SK-MEL-5 (cell line): Measurements from ENCODE around the gene DNMT3A. TPM values are rescaled to one million over a fixed set of nuclear protein-coding genes. Genes with fewer than 3 reads are reported as not detected.

Source experiments
- DNase-seq: peaks from one replicate; pipeline ENCODE4 v3.0.0-alpha.2; 2016; ENCODE audit warnings: low read depth, low spot score
- in situ Hi-C: cut with HindIII; loops from 2 replicates; pipeline ENCODE4 v1.10.0; 2016; ENCODE audit warnings: low sequenced_read_pairs, high pct_unique_total_duplicates, low pct_unique_long_range_greater_than_20kb
- total RNA-seq: library from RNA; depleted of rRNA; stranded (reverse); fragments of >200 nt; shearing (Covaris generic); gene quantifications from 2 replicates; pipeline ENCODE4 v1.2.3, GENCODE V29; 2014

The DNMT3A gene
- total RNA-seq, 1 experiment from 2014 or later, result 11.8 TPM

DNA sequence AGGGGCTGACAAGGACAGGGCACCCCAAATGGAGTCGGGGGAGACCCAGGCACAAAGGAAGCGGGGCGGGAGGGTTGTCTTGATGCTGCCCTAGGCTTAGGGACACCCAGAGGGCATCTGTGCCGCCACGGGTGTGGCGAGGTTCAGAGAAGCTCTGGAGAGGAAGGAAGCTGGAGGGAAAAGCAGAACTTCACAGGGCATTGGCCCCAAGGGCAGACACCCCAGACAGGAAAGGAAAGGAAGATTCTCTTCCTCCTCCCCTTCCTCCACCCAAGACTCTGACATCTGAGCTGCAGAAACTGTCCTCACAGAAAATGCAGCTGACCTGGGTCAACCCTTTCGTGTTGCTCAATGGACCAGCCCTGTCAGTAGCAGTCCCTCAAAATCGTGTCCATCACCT is 25.6 kb downstream of the DNMT3A start:
- no peak for DNase-seq
- in situ Hi-C loops, result no loop called here

- DNase-seq, result no peak
- in situ Hi-C loops, result no loop called here
These were observed 26.4 kb downstream of the DNMT3A start for GRCh38 chr2:25315316-25315680.

- DNase-seq, result peak; percentile 20
- in situ Hi-C loops, result no loop called here
These were observed 27.0 kb downstream of the DNMT3A start for GRCh38 chr2:25314514-25315315.

DNA sequence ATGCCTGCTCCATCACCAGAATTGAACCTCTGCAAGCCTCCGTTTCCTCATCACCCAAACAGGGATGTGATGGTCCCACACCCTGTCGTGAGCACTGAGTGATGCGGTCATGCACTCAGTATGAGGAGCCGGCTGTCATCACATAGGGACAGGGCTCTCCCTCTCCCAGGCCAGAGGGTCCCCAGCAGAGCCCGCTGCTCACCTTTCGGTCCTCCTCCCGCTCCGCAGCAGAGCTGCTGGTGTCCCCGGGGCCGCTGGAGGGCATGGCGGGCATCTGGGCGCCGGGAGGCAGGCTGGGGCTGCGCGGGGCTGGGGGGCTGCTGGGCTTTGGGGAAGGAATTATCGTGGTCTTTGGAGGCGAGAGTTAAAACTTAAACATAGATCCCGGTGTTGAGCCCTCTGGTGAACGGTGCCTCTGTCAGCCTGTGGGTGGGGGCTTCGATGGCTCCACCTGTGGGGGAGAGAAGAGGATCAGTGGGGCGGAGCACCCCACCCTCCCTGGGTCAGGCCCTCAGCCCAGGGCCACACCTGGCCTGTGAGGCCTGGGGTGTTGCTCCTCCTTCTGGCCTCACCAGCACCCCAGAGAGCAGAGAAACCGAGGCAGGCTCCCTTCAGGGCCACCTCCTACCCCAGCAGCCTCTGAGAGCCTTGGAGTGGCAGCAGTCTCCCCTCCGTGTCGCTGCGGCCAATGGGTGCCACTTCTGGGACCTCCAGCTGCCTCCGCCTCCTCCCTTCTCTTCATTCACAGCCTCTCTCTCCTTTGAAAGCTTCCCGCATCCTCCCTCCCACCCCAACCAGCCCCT is 27.8 kb downstream of the DNMT3A start:
- in situ Hi-C loops, result no loop called here
- DNase-seq, result no peak

DNA sequence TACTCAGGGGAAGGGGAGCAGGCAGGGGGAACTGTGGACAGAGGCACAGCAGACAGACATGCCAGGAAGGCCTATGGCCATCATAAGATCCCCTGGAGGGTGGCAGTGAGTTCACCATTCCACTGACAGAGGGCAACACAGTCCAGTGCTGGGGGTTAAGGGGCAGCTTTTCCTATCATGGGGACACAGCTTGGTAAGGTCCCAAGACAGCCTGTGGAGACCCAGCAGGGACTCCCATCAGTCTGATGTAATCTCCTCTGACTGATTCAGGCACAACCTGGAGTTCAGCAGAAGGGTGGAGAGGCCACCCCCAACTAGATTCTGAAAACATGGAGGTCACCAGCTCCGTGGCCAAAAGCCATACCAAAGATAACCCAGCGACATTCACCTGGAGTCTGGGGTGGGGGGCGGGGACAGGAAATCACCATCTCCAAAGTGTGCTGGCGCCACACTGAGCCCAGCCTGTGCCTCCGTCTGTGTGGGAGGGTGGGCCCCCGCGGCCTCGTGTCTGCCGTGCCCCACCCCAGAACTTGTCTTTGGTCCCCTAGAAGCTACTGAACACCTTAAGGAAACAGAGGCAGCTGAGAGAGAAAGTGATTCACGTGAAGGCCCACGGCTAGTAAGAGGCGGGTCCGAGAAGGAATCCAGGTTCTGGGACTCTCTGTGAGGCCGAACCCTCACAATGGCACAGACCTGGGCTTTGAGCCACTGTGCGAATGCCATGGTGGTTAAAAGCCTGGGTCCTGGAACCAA is 28.6 kb downstream of the DNMT3A start:
- in situ Hi-C loops, result no loop called here
- DNase-seq, result no peak

DNA sequence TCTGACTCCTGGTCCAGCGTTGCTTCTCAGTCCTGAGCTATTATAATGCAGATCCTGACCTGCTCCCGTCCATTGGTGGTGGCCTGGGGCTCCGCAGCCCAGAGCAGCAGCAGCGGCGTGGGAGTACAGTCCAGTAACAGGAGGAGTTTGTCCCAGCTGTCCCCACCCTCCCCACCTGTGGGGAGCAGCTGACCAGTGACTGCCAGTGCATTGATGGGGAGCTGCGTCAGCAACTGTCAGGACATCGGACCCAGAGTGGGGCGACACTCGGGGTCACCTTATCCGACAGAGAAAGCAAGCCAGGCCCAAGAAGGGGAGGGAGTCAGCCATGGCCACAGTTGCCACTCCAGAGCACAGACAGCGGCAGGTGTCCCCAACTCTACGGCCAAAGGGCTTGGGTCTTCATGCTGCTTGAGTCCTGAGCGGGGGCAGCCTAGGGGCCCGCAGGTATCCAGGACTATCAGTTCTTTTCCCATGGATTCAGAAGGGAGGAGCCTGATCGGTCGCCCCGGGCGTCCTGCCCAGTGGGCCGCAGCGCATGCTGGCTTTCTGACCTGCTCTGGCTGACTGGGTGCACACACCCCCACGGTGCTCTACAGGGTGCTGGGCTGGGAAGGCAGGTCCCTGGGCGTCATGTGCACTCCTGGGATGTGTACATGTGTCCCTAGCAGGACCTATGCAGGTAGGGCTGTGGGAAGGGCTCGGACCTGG is 29.7 kb downstream of the DNMT3A start:
- DNase-seq, result no peak
- in situ Hi-C loops, result no loop called here

GRCh38 chr2:25310965-25311864 is 30.5 kb downstream of the DNMT3A start:
- DNase-seq, result no peak
- in situ Hi-C loops, result no loop called here

- no peak for DNase-seq
- in situ Hi-C loops, result no loop called here
These were observed 31.1 kb downstream of the DNMT3A start for GRCh38 chr2:25310709-25310964.

GRCh38 chr2:25309402-25309801 is 32.3 kb downstream of the DNMT3A start:
- in situ Hi-C loops, result no loop called here

GRCh38 chr2:25308599-25308998 is 33.1 kb downstream of the DNMT3A start:
- DNase-seq, result no peak
- in situ Hi-C loops, result no loop called here

More at GRCh38 chr2:25309402-25309801, 32.3 kb downstream of the DNMT3A start:
- peak; percentile 87 for DNase-seq

- in situ Hi-C loops, result no loop called here
- DNase-seq, result no peak
These were observed 33.7 kb downstream of the DNMT3A start for GRCh38 chr2:25307949-25308557.

DNA sequence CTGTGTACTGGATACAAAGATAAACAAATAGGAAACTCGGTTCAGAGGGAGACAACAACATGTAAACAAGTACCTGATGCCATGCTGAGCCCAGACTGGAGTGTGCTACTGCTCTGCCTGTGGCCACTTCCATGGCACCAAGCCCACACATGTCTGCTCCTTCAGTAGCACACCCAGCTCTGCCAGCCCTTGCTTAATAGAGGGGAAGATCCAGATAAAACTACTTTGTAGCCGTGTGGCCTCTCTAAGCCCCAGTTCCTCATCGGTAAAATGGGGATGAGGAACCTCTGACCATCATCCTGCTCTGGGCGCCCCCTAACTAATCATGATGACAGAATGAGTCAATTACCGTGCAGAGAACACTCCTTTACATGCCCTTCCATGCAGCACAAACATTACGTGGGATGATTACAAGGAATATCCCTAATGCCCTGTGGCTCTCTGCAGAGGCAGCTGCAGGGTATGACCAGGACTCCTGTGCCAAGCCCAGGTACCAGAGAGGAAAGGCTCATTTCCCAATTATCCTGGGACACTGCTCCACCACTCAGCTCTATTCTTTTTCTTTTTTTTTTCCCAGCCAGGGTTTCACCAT is 34.9 kb downstream of the DNMT3A start:
- DNase-seq, result no peak
- in situ Hi-C loops, result no loop called here

DNA sequence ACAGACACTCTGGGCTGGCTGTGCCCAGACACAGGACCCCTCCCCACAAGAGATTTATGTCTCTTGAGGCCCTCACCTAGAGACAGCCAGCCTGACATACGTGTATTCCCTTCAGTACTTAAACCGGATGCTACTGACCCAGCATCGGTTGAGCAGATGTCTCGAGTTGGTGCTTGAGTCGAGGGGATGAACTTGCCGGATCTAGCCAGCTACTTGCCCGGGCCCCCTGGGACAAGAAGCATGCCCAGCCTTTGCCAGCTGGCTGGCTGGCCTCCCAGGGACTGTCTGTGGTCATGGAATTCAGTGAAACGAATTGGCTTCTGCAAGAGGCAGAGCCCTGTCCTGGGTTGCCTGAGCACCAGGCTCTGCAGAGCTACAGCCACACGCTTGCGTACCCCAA is 36.0 kb downstream of the DNMT3A start:
- in situ Hi-C loops, result no loop called here
- no peak for DNase-seq

- DNase-seq, result no peak
- in situ Hi-C loops, result no loop called here
These were observed 36.7 kb downstream of the DNMT3A start for GRCh38 chr2:25304826-25305596.

GRCh38 chr2:25304321-25304720 is 37.4 kb downstream of the DNMT3A start:
- no peak for DNase-seq
- in situ Hi-C loops, result no loop called here
